IPS-NIHi7 (cell line): ENCODE data around the gene STIMATE.
A peak's percentile ranks its signal among the peaks of the same experiment; 100 is the strongest.

ENCODE experiments used
- DNase-seq: peaks from one replicate; pipeline ENCODE4 v3.0.0; 2012; ENCODE audit warnings: mixed read lengths; ENCODE audit errors: extremely low spot score

The STIMATE gene

GRCh38 chr3:52893723-52894122 is 3.6 kb downstream of the STIMATE start:
- no peak for DNase-seq

- no peak for DNase-seq
These were observed 4.6 kb downstream of the STIMATE start for GRCh38 chr3:52892625-52893311.

- no peak for DNase-seq
These were observed 5.1 kb downstream of the STIMATE start for GRCh38 chr3:52892290-52892624.

GRCh38 chr3:52891615-52892081 is 5.7 kb downstream of the STIMATE start:
- no peak for DNase-seq

GRCh38 chr3:52891164-52891563 is 6.2 kb downstream of the STIMATE start:
- no peak for DNase-seq

- DNase-seq = no peak
These were observed 6.6 kb downstream of the STIMATE start for GRCh38 chr3:52890735-52891134.

GRCh38 chr3:52889901-52890300 is 7.4 kb downstream of the STIMATE start:
- DNase-seq = no peak

- DNase-seq = no peak
These were observed 10.2 kb downstream of the STIMATE start for GRCh38 chr3:52887166-52887565.

GRCh38 chr3:52886049-52886730 is 11.2 kb downstream of the STIMATE start:
- DNase-seq = no peak

GRCh38 chr3:52882377-52882776 is 15.0 kb downstream of the STIMATE start:
- DNase-seq = no peak

GRCh38 chr3:52881871-52882270 is 15.5 kb downstream of the STIMATE start:
- no peak for DNase-seq

GRCh38 chr3:52880474-52880873 is 16.9 kb downstream of the STIMATE start:
- no peak for DNase-seq

GRCh38 chr3:52880047-52880446 is 17.3 kb downstream of the STIMATE start:
- no peak for DNase-seq

GRCh38 chr3:52879581-52879980 is 17.8 kb downstream of the STIMATE start:
- DNase-seq = no peak

- DNase-seq = peak; percentile 53
These were observed 18.3 kb downstream of the STIMATE start for GRCh38 chr3:52879090-52879489.

- DNase-seq = no peak
These were observed 20.3 kb downstream of the STIMATE start for GRCh38 chr3:52877085-52877484.

GRCh38 chr3:52874864-52875587 is 22.3 kb downstream of the STIMATE start:
- DNase-seq = no peak

- no peak for DNase-seq
These were observed 23.1 kb downstream of the STIMATE start for GRCh38 chr3:52874160-52874701.

GRCh38 chr3:52873433-52874159 is 23.8 kb downstream of the STIMATE start:
- no peak for DNase-seq

- no peak for DNase-seq
These were observed 25.1 kb downstream of the STIMATE start for GRCh38 chr3:52872245-52872644.

- DNase-seq = no peak
These were observed 25.6 kb downstream of the STIMATE start for GRCh38 chr3:52871761-52872160.

GRCh38 chr3:52870471-52870870 is 26.9 kb downstream of the STIMATE start:
- no peak for DNase-seq
